PFSK-1 (cell line): Measurements from ENCODE around the gene HES5.

Source experiments
- FOXP2 ChIP-seq: optimal IDR thresholded peaks from 2 replicates; pipeline ENCODE3; 2011; ENCODE audit warnings: borderline replicate concordance, control low read depth, inconsistent platforms; ENCODE audit not compliant: insufficient read depth; ENCODE audit errors: extremely low read length, extremely low read depth
- POLR2AphosphoS5 ChIP-seq: IDR thresholded peaks from 2 replicates; pipeline ENCODE4 v1.6.1; 2012; ENCODE audit warnings: low read depth, mild to moderate bottlenecking, control low read depth, low read length, moderate library complexity
- REST ChIP-seq, 2 experiments: IDR thresholded peaks; 2 replicates each; pipeline versions ENCODE4 v1.6.1 to v1.8.0; 2011 to 2012; ENCODE audit warnings: low read depth in 2 of 2, low read length in 2 of 2, control low read depth in 1 of 2, inconsistent platforms in 1 of 2, mild to moderate bottlenecking in 1 of 2, moderate library complexity in 1 of 2; ENCODE audit not compliant: insufficient read depth in 1 of 2
- SIN3A ChIP-seq: IDR thresholded peaks from 2 replicates; pipeline ENCODE4 v1.6.1; 2012; ENCODE audit warnings: mild to moderate bottlenecking, low read length, moderate library complexity, borderline replicate concordance; ENCODE audit not compliant: insufficient read depth
- TAF1 ChIP-seq: IDR thresholded peaks from 2 replicates; pipeline ENCODE4 v1.6.1; 2012; ENCODE audit warnings: low read length, control low read depth, borderline replicate concordance; ENCODE audit not compliant: insufficient read depth

The HES5 gene

GRCh38 chr1:2547210-2548067 lies 17.4 kb upstream of the HES5 start:
- TF ChIP-seq POLR2AphosphoS5 (no peak), FOXP2 (no peak), REST (IDR thresholded peaks at IDR 0.05; ENCODE audit: insufficient read depth in 1 of 2, low read depth in 2 of 2, low read length in 2 of 2) (no peak), SIN3A (no peak), TAF1 (no peak)

- TF ChIP-seq FOXP2 (no peak), REST (IDR thresholded peaks at IDR 0.05; ENCODE audit: insufficient read depth in 1 of 2, low read depth in 2 of 2, low read length in 2 of 2) (no peak), SIN3A (no peak), POLR2AphosphoS5 (no peak), TAF1 (no peak)
These were observed 16.6 kb upstream of the HES5 start for GRCh38 chr1:2546515-2547209.

- TF ChIP-seq FOXP2 (no peak), TAF1 (no peak), REST (IDR thresholded peaks at IDR 0.05; ENCODE audit: insufficient read depth in 1 of 2, low read depth in 2 of 2, low read length in 2 of 2) (no peak), POLR2AphosphoS5 (no peak), SIN3A (no peak)
These were observed 15.9 kb upstream of the HES5 start for GRCh38 chr1:2545754-2546514.

- no peak for TF ChIP-seq FOXP2
These were observed 15.0 kb upstream of the HES5 start for GRCh38 chr1:2544875-2545640.

GRCh38 chr1:2544093-2544874 lies 14.2 kb upstream of the HES5 start:
- TF ChIP-seq POLR2AphosphoS5 (no peak), FOXP2 (no peak), SIN3A (no peak), TAF1 (no peak), REST (IDR thresholded peaks at IDR 0.05; ENCODE audit: insufficient read depth in 1 of 2, low read depth in 2 of 2, low read length in 2 of 2) (no peak)
